HG03342 (cell line): Measurements from ENCODE around the gene ASIC3.
A peak's percentile ranks its signal among the peaks of the same experiment; 100 is the strongest.

Source experiments
- ATAC-seq: cut with Tn5 transposase; IDR thresholded peaks from one replicate; pipeline ENCODE4 v1.9.1; 2021; ENCODE audit warnings: mild to moderate bottlenecking, moderate library complexity; ENCODE audit not compliant: unreplicated experiment

Gene ASIC3

GRCh38 chr7:151070574-151070960 is 22.2 kb downstream of the ASIC3 start:
- ATAC-seq = no peak

GRCh38 chr7:151071032-151071866 is 22.9 kb downstream of the ASIC3 start:
- no peak for ATAC-seq

- ATAC-seq = no peak
These were observed 25.7 kb downstream of the ASIC3 start for GRCh38 chr7:151073990-151074389.

- no peak for ATAC-seq
These were observed 26.7 kb downstream of the ASIC3 start for GRCh38 chr7:151074817-151075661.

GRCh38 chr7:151075662-151075971 is 27.3 kb downstream of the ASIC3 start:
- no peak for ATAC-seq

- ATAC-seq = no peak
These were observed 27.7 kb downstream of the ASIC3 start for GRCh38 chr7:151075978-151076426.

- no peak for ATAC-seq
These were observed 28.8 kb downstream of the ASIC3 start for GRCh38 chr7:151076863-151077704.

- no peak for ATAC-seq
These were observed 29.4 kb downstream of the ASIC3 start for GRCh38 chr7:151077705-151078232.

GRCh38 chr7:151078233-151079040 is 30.1 kb downstream of the ASIC3 start:
- no peak for ATAC-seq

- ATAC-seq = no peak
These were observed 31.0 kb downstream of the ASIC3 start for GRCh38 chr7:151079199-151079910.

- ATAC-seq = peak; percentile 1
These were observed 31.8 kb downstream of the ASIC3 start for GRCh38 chr7:151080067-151080521.

GRCh38 chr7:151080522-151081169 is 32.3 kb downstream of the ASIC3 start, which contains the start of gene FASTK:
Gene FASTK, minus strand, starts transcription at chr7:151080809. Its CDS starts 43 bp downstream, at chr7:151080766.
- peak; percentile 78 for ATAC-seq

- ATAC-seq = no peak
These were observed 33.1 kb downstream of the ASIC3 start for GRCh38 chr7:151081170-151082101.

GRCh38 chr7:151082141-151083070 is 34.1 kb downstream of the ASIC3 start:
- ATAC-seq = no peak

GRCh38 chr7:151083071-151083823 is 34.9 kb downstream of the ASIC3 start, which contains the start of gene TMUB1:
Gene TMUB1, minus strand, starts transcription at chr7:151083493. Its CDS starts 930 bp downstream, at chr7:151082563.
- peak; percentile 53 for ATAC-seq

- no peak for ATAC-seq
These were observed 35.5 kb downstream of the ASIC3 start for GRCh38 chr7:151083824-151084160.
